PFSK-1 (cell line): ENCODE results near the gene APOO.

Experiments
- FOXP2 ChIP-seq: optimal IDR thresholded peaks from 2 replicates; pipeline ENCODE3; 2011; ENCODE audit warnings: borderline replicate concordance, control low read depth, inconsistent platforms; ENCODE audit not compliant: insufficient read depth; ENCODE audit errors: extremely low read length, extremely low read depth
- POLR2AphosphoS5 ChIP-seq: IDR thresholded peaks from 2 replicates; pipeline ENCODE4 v1.6.1; 2012; ENCODE audit warnings: low read depth, mild to moderate bottlenecking, control low read depth, low read length, moderate library complexity
- SIN3A ChIP-seq: IDR thresholded peaks from 2 replicates; pipeline ENCODE4 v1.6.1; 2012; ENCODE audit warnings: mild to moderate bottlenecking, low read length, moderate library complexity, borderline replicate concordance; ENCODE audit not compliant: insufficient read depth
- TAF1 ChIP-seq: IDR thresholded peaks from 2 replicates; pipeline ENCODE4 v1.6.1; 2012; ENCODE audit warnings: low read length, control low read depth, borderline replicate concordance; ENCODE audit not compliant: insufficient read depth
- TF ChIP-seq, protein P1 (sequence below), 2 experiments: IDR thresholded peaks; 2 replicates each; pipeline versions ENCODE4 v1.6.1 to v1.8.0; 2011 to 2012; ENCODE audit warnings: low read depth in 2 of 2, low read length in 2 of 2, control low read depth in 1 of 2, inconsistent platforms in 1 of 2, mild to moderate bottlenecking in 1 of 2, moderate library complexity in 1 of 2; ENCODE audit not compliant: insufficient read depth in 1 of 2

APOO gene

DNA sequence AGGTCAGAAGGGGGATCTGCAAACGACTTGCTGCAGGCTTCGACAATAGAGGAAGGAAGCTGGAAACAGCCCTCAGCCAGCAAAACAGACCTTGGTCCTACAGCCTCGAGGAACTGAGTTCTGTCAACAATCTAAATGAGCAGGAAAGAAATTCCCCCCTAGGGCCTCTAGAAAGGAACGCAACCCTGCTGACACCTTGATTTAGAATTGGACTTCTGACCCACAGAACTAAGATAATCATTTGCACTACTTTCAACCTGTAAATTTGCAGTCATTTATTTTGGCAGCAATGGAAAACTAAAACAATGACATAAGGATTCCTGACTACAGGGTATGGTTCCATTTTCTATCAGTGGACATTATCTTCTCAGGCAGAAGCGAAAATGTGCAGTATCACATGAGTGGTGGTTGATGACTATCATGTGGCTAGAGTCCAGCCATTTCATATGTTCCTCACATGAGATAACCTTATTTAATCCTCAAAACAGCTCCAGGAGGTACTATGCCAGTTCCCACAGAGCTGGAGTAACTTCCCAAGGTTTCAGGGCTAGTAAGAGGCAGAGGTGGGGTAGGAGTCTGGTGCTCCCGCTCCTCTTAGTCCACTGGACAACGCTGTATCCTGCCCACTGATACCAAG lies 63.1 kb downstream of the APOO start:
- TF ChIP-seq SIN3A, result no peak
- TF ChIP-seq FOXP2, result no peak

DNA sequence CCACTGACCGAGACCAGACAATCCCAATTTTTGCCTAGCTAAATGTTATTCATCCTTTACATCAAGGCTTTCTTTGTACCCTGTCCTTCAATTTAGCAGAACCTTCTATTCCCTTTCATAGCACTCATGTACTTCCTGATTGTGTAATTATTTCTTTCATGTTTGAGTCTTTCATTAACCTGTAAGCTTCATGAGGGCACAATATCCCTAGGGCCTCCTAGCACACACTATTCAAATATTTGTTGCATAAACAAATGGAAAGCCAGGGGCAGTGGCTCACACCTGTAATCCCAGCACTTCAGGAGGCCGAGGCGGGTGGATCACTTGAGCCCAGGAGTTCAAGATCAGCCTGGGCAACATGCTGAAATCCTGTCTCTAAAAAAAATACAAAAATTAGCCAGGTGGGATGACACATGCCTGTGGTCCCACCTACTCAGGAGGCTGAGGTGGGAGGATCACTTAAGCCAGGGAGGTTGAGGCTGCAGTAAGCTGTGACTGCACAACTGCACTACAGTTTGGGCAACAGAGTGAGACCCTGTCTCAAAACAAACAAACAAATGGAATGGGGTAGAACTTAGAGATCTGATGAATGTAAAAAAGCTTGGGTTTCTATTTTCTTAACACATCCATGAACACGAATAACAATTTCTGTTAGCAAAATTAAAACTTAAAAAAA lies 65.8 kb downstream of the APOO start:
- TF ChIP-seq SIN3A (no peak), TAF1 (no peak), FOXP2 (no peak), POLR2AphosphoS5 (no peak)
- TF ChIP-seq, protein P1, sequence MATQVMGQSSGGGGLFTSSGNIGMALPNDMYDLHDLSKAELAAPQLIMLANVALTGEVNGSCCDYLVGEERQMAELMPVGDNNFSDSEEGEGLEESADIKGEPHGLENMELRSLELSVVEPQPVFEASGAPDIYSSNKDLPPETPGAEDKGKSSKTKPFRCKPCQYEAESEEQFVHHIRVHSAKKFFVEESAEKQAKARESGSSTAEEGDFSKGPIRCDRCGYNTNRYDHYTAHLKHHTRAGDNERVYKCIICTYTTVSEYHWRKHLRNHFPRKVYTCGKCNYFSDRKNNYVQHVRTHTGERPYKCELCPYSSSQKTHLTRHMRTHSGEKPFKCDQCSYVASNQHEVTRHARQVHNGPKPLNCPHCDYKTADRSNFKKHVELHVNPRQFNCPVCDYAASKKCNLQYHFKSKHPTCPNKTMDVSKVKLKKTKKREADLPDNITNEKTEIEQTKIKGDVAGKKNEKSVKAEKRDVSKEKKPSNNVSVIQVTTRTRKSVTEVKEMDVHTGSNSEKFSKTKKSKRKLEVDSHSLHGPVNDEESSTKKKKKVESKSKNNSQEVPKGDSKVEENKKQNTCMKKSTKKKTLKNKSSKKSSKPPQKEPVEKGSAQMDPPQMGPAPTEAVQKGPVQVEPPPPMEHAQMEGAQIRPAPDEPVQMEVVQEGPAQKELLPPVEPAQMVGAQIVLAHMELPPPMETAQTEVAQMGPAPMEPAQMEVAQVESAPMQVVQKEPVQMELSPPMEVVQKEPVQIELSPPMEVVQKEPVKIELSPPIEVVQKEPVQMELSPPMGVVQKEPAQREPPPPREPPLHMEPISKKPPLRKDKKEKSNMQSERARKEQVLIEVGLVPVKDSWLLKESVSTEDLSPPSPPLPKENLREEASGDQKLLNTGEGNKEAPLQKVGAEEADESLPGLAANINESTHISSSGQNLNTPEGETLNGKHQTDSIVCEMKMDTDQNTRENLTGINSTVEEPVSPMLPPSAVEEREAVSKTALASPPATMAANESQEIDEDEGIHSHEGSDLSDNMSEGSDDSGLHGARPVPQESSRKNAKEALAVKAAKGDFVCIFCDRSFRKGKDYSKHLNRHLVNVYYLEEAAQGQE (IDR thresholded peaks at IDR 0.05; ENCODE audit: insufficient read depth in 1 of 2, low read depth in 2 of 2, low read length in 2 of 2), result no peak

DNA sequence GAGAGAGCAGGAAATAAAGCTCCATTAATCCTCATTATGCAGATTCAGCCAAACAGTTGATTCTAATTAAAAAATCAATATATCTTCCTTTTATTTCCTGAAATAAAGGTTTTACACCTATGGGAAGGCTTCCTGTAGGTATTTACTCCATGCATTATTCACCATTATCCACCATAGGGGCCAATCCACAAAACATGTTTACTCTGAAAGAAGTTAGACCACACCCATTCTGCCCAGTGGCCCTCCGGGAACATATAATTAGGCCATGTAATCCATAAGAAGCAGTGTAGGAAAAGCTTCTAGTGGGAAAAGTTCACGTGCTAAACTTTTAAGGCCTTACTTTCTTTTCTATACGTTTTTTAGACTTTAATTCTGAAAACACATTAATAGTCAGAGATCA lies 67.1 kb downstream of the APOO start:
- TF ChIP-seq, protein P1 (IDR thresholded peaks at IDR 0.05; ENCODE audit: insufficient read depth in 1 of 2, low read depth in 2 of 2, low read length in 2 of 2), result no peak
- TF ChIP-seq POLR2AphosphoS5 (no peak), TAF1 (no peak), SIN3A (no peak), FOXP2 (no peak)

DNA sequence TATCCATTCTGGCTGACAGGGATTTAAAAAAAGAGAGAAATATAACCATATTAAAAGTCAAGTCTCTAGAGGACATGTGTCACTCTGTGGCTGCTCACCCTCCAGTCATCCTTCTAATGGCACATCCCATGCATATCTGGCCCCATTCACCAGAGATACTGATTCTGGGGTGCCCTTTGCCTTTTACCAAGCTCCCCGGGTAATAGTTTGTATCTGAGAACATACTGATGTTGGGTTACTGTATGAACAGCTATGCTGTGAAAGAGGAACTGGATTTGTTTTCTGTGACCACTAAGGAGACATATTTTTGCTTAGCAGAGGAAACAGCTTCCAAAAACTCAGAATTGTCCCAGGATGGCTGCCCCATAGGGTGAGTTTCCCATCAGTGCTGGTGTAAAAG lies 68.8 kb downstream of the APOO start:
- TF ChIP-seq SIN3A, result no peak
- no peak for TF ChIP-seq TAF1
- TF ChIP-seq POLR2AphosphoS5, result no peak
- TF ChIP-seq, protein P1 (IDR thresholded peaks at IDR 0.05; ENCODE audit: insufficient read depth in 1 of 2, low read depth in 2 of 2, low read length in 2 of 2), result no peak
- no peak for TF ChIP-seq FOXP2

DNA sequence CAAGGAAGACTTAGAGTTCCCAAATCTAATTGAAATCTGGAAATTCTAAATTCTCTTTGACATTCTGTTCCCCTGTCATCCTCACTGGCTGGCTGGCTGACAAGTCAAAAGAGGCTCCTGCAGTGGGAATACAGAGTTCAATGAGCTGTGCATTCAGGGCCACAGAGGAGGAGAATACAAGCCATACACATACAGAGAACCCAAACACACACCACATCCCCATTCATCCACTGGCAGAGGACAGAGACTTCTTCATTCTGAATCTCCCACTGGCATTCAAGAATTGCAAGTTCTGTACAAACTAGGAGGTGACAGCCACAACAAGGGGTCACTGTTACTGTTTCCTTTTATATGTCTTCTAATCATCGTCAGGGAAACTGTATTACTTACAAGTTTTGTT lies 75.0 kb downstream of the APOO start:
- TF ChIP-seq POLR2AphosphoS5 (no peak), FOXP2 (no peak), SIN3A (no peak), TAF1 (no peak)
- TF ChIP-seq, protein P1 (IDR thresholded peaks at IDR 0.05; ENCODE audit: insufficient read depth in 1 of 2, low read depth in 2 of 2, low read length in 2 of 2), result no peak
